Stimulated activated CD4-positive, alpha-beta T cell treated with anti-CD3 and anti-CD28 coated beads, Interleukin-12 subunit alpha, Interleukin-12 subunit beta, amount 100 ng/mL, for 48 hours (primary cell): ENCODE measurements around the gene SNPH.
"Not testable (repeated sequence)": the region's sequence is repeated elsewhere in the genome, so short reads cannot be mapped to it uniquely, and the experiment has no call there.

Experiments
- DNase-seq, 3 donors: peaks; one replicate each; pipeline ENCODE4 v3.0.0-alpha.2; 2020; ENCODE audit warnings: low read depth in 2 of 3, low spot score in 1 of 3

The SNPH gene

DNA sequence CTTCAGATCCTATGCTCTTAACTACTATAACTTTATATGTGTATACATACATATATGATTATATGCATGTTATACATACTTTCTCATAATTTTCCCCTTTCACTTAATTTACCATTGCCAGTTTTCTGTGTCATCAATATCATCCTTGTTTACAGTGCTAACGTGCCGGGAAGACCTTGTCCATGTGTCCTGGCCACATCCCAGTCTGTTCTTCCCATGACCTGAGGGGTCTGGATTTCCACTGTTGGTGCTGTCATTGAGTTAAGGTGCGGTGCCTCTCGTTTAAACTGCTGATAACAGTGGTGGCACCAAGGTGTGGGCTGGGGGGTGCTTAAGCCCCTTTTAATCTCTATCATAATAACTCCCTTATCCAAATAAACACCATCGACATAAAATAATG is 71.3 kb downstream of the SNPH start:
- no peak for DNase-seq

DNA sequence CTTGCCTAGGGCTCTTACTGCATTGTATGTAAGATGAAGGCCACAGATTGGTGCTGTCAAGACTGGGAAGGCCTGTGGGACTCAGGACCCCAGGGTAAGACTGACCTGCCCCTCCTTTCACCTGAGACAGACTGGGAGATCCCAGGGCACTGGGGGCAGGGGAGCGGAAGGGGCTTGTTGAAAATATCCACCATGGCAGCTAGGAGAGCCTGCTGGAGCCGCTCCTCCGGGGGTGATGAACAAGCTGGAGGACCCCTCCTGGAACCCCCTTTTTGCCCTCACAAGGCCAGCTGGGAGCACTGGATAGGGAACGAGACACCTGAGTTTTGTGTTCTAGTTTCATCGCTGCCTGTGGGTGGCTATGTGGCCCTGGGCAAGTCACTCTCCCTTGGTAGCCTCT is 72.0 kb downstream of the SNPH start:
- no peak for DNase-seq

DNA sequence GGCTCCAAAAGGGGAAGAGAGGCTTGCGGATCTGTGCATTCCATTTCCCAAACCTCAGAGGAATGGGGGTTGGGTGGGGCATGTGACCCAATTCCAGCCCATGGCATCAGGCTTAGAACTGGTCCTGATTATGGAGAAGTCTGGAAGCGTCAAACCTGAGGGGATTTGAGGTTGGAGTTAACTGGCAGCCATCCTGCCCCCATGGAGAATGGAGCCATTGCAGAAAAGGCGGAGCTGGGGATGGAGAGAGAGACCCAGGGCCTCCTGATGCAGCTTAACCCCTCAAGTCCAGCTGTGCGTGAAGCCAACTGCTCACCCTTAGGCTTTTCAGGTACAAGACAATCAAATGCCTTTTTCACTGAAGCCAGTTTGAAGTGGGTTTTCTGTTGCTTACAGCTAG is 72.7 kb downstream of the SNPH start:
- DNase-seq, result no peak

GRCh38 chr20:1341561-1342265 is 75.6 kb downstream of the SNPH start:
- no peak for DNase-seq

DNA sequence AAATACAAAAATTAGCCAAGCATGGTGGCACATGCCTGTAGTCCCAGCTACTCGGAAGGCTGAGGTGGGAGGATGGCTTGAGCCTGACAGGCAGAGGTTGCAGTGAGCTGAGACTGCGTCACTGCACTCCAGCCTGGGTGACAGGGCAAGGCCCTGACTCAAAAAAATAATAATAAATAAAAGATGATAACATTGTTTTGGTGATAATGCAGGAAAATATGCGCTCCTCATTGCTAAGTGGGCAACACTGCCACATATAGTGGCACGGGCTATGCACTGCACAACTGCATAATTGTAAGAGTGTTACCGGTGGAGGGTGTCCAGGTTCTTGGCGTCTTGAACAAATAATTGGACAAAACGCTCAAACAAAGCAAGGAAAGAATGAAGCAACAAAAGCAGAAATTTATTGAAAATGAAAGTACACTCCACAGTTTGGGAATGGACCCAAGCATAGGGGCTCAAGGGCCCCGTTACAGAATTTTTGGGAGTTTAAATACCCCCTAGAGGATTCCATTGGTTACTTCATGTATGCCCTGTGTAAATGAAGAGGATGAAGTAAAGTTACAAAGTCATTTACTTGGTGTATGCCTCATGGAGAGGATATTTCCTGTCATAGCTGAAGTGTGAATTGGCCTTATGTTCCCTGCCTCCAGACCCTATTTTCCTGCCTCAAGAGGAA is 77.5 kb downstream of the SNPH start:
- not testable (repeated sequence) for DNase-seq

GRCh38 chr20:1345030-1345755 is 79.1 kb downstream of the SNPH start:
- DNase-seq, result no peak

DNA sequence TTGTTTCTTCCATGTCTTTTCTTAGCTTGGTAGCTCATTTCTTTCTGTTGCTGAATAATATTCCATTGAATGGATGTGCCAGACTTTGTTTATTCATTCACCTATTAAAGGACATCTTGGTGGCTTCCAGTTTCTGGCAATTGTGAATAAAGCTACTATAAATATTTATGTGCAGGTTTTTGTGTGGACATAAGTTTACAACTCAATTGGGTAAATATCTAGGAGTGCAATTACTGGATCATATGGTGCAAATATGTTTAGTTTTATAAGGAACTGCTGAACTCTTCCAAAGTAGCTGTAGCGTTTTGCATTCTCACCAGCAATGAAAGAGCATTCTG is 79.6 kb downstream of the SNPH start:
- DNase-seq, result no peak

- no peak for DNase-seq
These were observed 80.3 kb downstream of the SNPH start for GRCh38 chr20:1346315-1346969.

- DNase-seq, result no peak
These were observed 87.9 kb downstream of the SNPH start for GRCh38 chr20:1353956-1354355.

DNA sequence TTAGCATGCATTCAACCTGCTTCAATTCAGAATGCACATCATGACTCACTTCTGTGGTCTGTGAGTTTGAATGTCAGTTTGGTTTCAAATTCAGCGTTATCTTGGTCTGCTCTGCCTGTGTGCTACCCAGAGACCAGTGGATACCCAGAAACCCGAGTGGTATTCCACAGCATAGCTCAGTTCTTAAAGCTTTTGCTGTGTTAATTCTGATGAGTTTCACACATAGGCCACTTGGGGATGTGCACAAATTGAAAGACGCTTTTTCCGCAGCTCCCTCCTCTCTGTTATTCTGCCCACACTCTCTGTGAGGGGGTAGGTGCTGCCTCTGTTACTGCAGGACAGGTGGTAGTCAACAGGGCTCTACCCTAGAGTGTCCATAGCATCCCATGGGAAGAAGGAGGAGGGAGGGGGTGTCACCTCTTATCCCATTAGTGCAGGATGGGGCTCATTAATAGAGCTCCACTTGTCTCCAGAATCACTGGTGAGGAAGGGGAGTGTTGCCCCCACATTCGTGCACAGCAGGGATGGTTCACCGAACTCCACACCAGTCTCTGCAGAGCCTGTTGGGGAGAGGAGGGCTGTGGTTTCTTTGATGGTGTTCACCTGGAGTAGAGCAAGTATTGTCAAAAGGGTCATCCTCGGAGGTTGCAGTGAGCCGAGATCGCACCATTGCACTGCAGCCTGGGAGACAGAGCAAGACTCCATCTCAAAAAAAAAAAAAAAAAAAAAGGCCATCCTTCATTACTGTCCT is 92.0 kb downstream of the SNPH start:
- peak in 2 of 3 donors; percentile 18 to 40 for DNase-seq
